Measurements from ENCODE around the gene TMEM8B. TPM values are rescaled to one million over a fixed set of nuclear protein-coding genes. Genes with fewer than 3 reads are reported as not detected.
"Not testable (repeated sequence)": the region's sequence is repeated elsewhere in the genome, so short reads cannot be mapped to it uniquely, and the experiment has no call there.

Gene TMEM8B
- total RNA-seq, 1 donor from 2014 or later: 0.79 TPM

DNA sequence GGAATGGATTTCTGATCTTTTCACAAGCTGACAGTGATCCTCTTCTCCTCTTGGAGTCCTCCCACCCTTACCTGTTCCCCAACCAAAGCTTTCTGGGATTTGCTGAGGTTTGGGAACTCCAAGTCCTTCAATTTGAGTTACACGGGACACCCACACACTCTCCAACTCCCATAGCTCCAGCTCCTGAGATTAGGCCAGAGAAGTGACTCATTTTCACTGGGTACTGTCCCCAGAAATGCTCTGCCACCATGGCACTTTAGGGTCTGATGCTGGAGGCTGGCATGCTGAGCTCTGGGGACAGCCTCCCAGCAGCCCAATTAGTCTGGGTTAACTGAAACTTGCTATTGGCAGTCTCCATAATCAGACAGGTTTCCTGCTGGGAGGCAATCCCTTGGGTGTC, 63.0 kb downstream of the TMEM8B start:
- no peak for TF ChIP-seq CTCF (IDR thresholded peaks at IDR 0.05; ENCODE audit: insufficient read depth, low read length, severe bottlenecking)
- FAIRE-seq (peak; percentile 89), DNase-seq (ENCODE audit: low read depth) (no peak)
- H3K4me3 ChIP-seq (ENCODE audit: low read depth, low read length): no peak overlapping the region
- H3K27me3 ChIP-seq (ENCODE audit: control insufficient read depth, insufficient read depth, low read length): no peaks in the 10 kb centered on the region
- no peaks in the 10 kb centered on the region for H3K36me3 ChIP-seq (ENCODE audit: control insufficient read depth, insufficient read depth, low read length)

GRCh38 chr9:35896570-35896969, 67.5 kb downstream of the TMEM8B start:
- Histone ChIP-seq H3K27me3 (ENCODE audit: control insufficient read depth, insufficient read depth, low read length) (no peaks in the 10 kb centered on the region), H3K4me3 (ENCODE audit: low read depth, low read length) (no peak overlapping the region), H3K36me3 (ENCODE audit: control insufficient read depth, insufficient read depth, low read length) (no peaks in the 10 kb centered on the region)
- FAIRE-seq: no peak
- no peak for DNase-seq (ENCODE audit: low read depth)
- TF ChIP-seq CTCF (IDR thresholded peaks at IDR 0.05; ENCODE audit: insufficient read depth, low read length, severe bottlenecking): no peak

DNA sequence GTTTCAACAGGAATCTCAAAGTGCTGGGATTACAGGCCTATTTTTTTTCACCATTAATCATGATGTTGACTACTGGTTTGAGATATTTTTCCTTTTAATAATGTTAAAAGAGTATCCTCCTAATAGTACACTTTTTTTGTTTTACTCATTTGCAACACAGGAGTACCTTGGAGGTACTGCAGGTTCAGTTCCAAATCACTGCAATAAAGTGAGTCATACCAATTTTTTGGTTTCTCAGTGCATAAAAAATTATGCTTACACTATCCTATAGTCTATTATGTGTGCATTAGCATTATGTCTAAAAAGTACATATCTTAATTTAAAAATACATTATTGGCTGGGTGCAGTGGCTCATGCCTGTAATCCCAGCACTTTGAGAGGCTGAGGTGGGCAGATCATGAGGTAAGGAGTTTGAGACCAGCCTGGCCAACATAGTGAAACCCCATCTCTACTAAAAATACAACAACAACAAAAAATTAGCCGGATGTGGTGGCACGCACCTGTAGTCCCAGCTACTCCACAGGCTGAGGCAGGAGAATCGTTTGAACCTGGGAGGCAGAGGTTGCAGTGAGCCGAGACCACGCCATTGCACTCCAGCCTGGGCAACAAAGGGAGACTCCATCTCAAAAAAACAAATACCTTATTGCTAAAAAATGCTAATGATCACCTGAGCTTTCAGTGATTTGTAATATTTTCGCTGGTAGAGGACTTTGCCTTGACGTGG, 68.5 kb downstream of the TMEM8B start:
- not testable (repeated sequence) for H3K27me3 ChIP-seq (ENCODE audit: control insufficient read depth, insufficient read depth, low read length); H3K4me3 ChIP-seq (ENCODE audit: low read depth, low read length); FAIRE-seq; DNase-seq (ENCODE audit: low read depth); H3K36me3 ChIP-seq (ENCODE audit: control insufficient read depth, insufficient read depth, low read length)

- DNase-seq (ENCODE audit: low read depth) (no peak), FAIRE-seq (no peak)
- H3K36me3 ChIP-seq (ENCODE audit: control insufficient read depth, insufficient read depth, low read length): no peaks in the 10 kb centered on the region
- no peak for TF ChIP-seq CTCF (IDR thresholded peaks at IDR 0.05; ENCODE audit: insufficient read depth, low read length, severe bottlenecking)
- H3K4me3 ChIP-seq (ENCODE audit: low read depth, low read length): no peak overlapping the region
- no peaks in the 10 kb centered on the region for H3K27me3 ChIP-seq (ENCODE audit: control insufficient read depth, insufficient read depth, low read length)
Observed at GRCh38 chr9:35898337-35898736, 69.3 kb downstream of the TMEM8B start.

DNA sequence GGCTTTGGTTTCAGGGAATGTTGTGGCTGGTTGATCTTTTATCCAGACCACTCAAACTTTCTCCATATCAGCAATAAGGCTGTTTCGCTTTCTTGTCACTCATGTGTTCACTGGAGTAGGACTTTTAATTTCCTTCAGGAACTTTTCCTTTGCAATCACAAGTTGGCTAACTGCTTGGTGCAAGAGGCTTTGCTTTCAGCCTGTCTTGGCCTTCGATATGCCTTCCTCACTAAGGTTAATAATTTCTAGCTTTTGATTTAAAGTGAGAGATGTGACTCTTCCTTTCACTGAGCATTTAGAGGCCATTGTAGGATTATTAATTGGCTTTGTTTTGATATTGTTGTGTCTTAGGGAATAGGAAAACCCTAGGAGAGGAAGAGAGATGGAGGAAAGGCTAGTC, 70.0 kb downstream of the TMEM8B start:
- DNase-seq (ENCODE audit: low read depth) (no peak), FAIRE-seq (no peak)

DNA sequence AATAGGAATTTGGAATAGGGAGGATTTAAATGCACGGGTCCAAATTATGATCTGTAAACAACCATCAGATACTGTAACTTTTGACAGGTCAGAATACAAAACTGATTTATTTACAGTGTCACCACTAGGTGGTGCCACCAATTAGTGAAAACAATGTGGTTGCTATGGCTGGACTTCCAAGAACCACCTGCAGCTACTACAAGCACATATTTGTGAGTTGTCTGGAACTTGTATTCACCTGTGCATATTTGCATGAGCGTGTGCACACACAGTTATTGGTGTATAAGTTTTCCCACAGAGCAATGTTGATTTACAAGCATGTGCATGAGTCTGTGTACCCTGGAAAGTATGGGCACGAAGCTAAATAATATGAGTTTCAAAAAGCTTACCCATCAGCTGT, 74.0 kb downstream of the TMEM8B start:
- FAIRE-seq: peak; percentile 91
- no peak overlapping the region for H3K4me3 ChIP-seq (ENCODE audit: low read depth, low read length)
- H3K27me3 ChIP-seq (ENCODE audit: control insufficient read depth, insufficient read depth, low read length): no peaks in the 10 kb centered on the region
- no peaks in the 10 kb centered on the region for H3K36me3 ChIP-seq (ENCODE audit: control insufficient read depth, insufficient read depth, low read length)
- peak; percentile 60 for TF ChIP-seq CTCF (IDR thresholded peaks at IDR 0.05; ENCODE audit: insufficient read depth, low read length, severe bottlenecking)
- peak; percentile 74 for DNase-seq (ENCODE audit: low read depth)

More for the DNA sequence above, 70.0 kb downstream of the TMEM8B start:
- H3K36me3 ChIP-seq (ENCODE audit: control insufficient read depth, insufficient read depth, low read length): no peaks in the 10 kb centered on the region
- H3K27me3 ChIP-seq (ENCODE audit: control insufficient read depth, insufficient read depth, low read length): no peaks in the 10 kb centered on the region
- no peak for TF ChIP-seq CTCF (IDR thresholded peaks at IDR 0.05; ENCODE audit: insufficient read depth, low read length, severe bottlenecking)
- H3K4me3 ChIP-seq (ENCODE audit: low read depth, low read length): no peak overlapping the region
